ENCODE measurements around the gene IL1RAPL1.

IL1RAPL1 gene

GRCh38 chrX:29547877-29548276 is 960.6 kb downstream of the IL1RAPL1 start:
- DNase-seq = no peak

DNA sequence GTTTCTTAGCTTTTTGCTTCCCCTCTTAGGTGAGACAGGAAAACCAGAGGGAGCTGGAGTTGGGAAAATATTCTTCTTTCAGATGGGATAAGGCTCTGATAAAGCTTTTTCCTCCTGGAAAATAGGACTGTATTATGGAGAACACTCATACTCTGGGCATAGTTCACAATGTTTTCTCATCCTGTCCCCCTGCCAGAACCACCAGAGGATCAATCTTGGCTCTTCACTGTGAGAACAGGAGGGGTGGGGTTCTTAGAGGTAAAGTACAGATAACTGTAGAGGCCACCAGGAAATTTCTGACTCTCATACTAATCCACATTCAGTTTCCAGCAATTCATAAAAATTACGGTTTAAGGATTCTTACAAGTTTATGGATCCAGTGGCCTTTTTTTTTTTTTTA is 966.3 kb downstream of the IL1RAPL1 start:
- DNase-seq = no peak

DNA sequence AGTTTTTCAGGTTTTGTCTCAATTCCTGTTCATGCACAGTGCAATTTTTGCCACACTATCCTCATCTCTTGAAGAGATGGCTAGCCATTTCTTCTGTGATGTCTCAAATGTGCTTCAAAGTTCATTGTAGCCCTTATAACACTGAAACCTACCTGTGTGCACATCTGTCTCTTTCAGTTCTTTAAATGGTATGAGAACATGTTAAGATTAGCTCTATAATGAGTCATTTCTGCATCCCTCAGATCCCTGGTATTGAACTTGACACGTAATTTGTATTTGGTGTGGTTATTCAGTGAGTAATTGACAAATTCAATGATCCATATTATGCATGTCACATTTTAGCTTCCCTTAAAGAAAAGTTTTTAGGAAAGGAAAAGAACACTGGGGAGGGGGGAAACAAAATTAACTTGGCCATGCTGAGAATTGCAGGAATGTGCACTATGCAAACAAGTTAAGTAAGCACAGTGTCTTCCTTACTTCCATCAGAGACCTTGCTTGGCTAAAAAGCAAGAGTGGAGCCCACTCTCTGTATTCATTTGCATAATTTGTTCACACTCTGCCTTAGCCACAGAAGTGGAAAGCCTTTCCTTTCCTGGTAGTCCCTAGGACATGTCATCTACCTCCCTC is 968.3 kb downstream of the IL1RAPL1 start:
- no peak for DNase-seq

- DNase-seq = no peak
Observed at GRCh38 chrX:29560065-29560464, 972.8 kb downstream of the IL1RAPL1 start.

GRCh38 chrX:29561417-29561816 is 974.2 kb downstream of the IL1RAPL1 start:
- DNase-seq = no peak

GRCh38 chrX:29580560-29580959 is 993.3 kb downstream of the IL1RAPL1 start:
- DNase-seq = no peak

DNA sequence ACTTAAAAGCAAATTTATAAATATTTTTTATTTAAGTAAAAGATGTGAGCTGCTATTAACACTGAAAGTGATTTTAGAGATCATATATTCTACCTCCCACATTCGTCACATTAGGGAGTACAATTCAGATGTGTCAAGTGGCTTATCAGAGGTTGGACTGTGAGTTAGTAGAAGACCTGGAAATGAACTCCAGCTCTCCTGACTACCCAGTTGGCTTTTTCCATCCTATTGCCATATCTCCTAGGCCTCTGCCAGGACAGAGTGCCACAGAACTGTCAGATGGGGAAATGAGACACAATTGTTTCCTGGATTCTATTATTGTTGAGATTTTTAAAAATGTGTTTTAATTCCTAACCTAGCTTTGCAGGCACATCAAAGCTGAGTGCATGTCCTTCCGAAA is 994.0 kb downstream of the IL1RAPL1 start:
- DNase-seq = no peak

- DNase-seq = no peak
Observed at GRCh38 chrX:29587107-29587506, 999.9 kb downstream of the IL1RAPL1 start.

DNA sequence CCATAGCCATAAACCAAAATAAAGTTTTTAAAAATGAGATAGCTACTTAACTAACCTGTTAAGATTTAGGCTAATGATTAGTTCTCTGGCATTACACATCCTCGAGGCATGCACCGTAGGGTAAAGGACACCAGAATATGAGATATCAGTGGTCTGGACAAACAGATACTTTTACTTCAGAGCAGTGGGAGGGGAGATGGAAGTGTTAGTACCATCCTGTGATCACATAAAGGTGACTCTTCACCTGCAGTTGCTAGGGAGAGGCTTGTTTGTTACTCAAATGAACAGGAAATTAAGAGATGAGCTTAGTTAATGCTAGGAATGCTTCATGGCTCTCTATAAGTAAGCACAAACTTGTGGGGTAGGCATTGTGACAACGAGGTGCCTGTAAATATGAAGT is 1003.7 kb downstream of the IL1RAPL1 start:
- no peak for DNase-seq

- DNase-seq = no peak
Observed at GRCh38 chrX:29604381-29604780, 1017.1 kb downstream of the IL1RAPL1 start.

DNA sequence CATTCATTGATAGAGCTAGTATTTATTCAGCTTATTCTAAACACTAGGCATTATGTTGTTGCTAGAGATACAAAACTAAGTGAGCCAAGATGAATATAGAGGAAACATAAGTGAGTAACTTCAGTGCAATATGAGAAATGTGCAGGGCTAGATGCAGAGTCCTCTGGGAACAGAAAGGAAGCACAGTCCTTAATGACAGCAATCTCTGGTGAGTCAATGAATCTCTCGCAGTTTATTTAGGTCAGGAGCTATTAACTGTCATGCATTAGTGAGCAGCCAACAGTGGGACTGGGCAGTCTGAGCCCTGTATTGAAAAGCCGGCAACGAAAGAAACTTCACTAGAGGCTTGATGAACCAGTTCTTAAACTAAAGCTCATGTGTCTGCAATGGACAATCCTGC is 1030.0 kb downstream of the IL1RAPL1 start:
- no peak for DNase-seq

DNA sequence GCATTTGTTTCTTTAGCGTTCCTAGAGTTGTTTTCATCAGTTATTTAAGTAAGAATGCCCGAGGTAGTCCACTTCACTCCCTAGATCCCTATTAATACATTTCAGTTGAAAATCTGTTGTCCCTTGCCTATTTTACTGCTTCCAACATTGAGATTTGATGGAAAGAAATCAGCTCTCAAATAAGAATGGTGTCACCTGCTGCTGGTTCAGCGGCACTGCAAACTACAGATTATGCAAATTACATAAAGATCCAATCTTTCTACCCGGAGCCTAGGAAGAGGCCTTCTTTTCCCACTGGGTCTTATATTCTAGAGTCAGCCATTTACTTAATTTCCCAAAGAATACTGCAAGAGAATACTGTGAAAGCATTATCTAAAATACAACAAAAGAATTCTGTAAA is 1030.5 kb downstream of the IL1RAPL1 start:
- DNase-seq = no peak

DNA sequence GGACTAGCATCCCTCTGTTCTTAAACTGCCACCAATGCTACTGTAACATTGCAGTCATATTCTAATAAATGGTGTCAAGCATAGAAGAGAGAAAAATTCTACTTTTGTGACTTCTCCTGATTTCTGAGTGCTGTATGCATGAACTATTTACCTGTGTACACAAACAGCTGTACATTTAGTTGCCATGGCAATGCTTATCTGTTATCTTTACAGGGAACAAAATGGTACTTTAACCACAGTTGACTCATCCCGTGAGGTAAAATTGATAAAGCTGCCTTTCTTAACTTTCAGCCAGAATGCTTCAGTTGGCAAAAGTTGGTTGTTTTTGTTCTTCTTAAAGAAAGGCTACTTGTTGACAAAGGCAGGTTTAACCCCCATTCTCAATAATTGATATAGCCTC is 1040.6 kb downstream of the IL1RAPL1 start:
- no peak for DNase-seq

DNA sequence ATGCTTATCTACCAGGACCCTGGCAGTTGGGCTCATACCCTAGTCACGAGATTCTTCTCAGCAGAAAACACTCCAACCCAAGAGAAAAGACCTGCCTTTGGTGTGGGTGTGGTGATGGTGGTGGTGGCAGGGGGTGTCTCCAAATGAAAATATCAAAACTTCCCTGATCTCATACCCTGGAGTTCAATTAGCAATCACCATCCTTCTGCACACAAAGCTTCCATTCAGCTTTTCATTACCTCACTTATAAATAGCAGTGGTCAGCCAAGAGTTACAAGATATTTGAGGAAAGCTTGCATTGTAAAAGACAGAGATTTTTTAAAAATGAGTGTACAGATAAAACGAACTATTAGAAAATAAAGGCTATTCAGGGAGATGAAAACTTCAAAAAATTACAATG is 1047.3 kb downstream of the IL1RAPL1 start:
- DNase-seq = no peak

- no peak for DNase-seq
Observed at GRCh38 chrX:29636331-29636730, 1049.1 kb downstream of the IL1RAPL1 start.

DNA sequence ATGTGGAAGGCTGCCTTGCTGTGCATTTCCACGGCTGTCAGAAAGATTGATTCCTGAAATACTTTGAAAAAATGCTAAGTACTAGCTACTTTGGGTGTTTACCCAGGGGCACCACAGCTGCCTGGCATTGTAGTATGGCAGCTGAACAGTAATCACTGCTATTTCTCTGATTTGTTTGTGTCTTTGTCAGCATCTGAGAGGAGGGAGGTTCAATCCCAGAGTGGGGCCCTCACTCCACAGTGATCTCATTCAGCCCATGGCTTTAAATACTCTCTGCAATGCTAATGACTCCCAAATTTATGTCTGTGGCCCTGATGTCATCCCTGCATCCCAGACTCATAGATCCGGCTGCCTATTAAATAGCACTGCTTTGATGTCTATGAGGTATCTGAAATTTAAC is 1052.9 kb downstream of the IL1RAPL1 start:
- DNase-seq = no peak

- DNase-seq = no peak
Observed at GRCh38 chrX:29641461-29641860, 1054.2 kb downstream of the IL1RAPL1 start.

DNA sequence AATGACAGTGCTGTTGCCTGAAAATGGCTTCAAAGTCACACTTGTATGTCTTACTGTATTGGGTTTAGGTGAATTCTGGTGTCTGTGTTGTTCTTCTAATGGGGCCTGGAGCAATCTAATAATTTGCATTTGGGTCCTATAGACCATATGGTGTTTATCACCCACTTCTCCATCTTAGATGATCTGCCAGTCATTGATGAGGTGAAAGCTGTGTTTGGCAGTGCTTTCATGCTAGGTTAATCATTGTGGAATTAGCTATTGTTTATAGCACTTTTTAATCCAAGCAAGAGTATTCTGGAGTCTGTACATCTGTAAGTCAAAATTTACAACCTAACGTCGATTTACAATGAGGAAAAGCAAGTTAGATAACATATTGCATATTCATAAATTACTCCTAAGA is 1055.9 kb downstream of the IL1RAPL1 start:
- no peak for DNase-seq

- DNase-seq = no peak
Observed at GRCh38 chrX:29648161-29648560, 1060.9 kb downstream of the IL1RAPL1 start.

DNA sequence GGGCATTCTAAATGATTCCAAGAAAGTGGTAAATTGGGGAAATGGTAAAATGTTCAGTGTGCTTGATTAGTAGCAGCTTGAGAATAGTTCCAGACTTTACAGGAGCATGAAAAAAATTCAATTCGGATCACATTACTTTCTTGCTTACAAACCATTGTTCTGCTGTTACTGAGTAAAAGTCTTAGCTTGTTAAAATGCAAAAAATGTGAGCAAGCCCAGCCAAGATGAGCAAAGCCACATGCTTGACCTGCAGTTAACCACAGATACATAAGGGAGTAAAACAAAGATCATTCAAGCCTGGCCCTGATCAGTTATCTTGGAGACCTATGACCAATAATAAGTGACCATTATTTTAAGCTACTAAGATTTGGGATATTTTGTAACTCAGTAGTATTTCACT is 1065.2 kb downstream of the IL1RAPL1 start:
- no peak for DNase-seq

DNA sequence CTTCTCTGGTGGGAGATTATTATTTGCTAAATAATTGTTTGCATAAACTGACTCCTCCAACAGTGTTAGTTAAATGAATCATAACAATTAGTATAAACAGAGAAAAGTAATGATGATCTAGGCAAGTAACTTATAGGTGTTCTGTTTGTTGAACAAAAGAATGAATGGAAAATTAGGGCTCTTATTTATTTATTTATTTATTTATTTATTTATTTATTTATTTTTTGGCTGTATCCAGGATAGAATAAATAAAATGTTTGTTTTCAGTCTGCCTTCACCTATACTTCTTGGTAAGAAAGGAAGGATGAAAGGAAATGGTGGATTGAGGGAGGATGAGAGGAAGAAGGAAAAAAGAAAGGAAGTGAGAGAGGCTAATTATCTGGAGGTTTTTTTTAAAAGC is 1066.5 kb downstream of the IL1RAPL1 start:
- no peak for DNase-seq

DNA sequence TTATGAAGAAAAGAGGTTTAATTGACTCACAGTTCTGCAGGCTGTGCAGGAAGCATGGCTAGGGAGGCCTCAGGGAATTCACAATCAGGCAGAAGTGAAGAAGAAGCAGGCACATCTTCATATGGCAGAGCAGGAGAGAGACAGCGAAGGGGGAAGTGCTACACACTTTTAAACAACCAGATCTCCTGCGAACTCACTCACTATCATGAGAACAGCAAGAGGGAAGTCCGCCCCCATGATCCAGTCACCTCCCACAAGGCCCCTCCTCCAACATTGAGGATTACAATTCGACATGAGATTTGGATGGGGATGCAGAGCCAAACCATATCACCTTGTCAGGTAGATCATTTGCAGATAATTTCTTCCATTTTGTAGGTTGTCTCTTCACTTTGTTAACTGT is 1072.7 kb downstream of the IL1RAPL1 start:
- DNase-seq = no peak

GRCh38 chrX:29661290-29661689 is 1074.0 kb downstream of the IL1RAPL1 start:
- DNase-seq = no peak

- no peak for DNase-seq
Observed at GRCh38 chrX:29662101-29662500, 1074.9 kb downstream of the IL1RAPL1 start.

GRCh38 chrX:29662759-29663503 is 1075.7 kb downstream of the IL1RAPL1 start:
- DNase-seq = no peak

Data from NCI-H748 treated with DMSO at 0.1 percent for 48 hours (cell line).